Stimulated activated CD4-positive, alpha-beta T cell treated with anti-CD3 and anti-CD28 coated beads, TNF-alpha, amount 100 ng/mL, for 48 hours (primary cell): ENCODE results near the gene SUCO.

Experiments used
- DNase-seq, 3 donors: peaks; one replicate each; pipeline ENCODE4 v3.0.0-alpha.2; 2020; ENCODE audit warnings: low read depth in 3 of 3

SUCO gene

DNA sequence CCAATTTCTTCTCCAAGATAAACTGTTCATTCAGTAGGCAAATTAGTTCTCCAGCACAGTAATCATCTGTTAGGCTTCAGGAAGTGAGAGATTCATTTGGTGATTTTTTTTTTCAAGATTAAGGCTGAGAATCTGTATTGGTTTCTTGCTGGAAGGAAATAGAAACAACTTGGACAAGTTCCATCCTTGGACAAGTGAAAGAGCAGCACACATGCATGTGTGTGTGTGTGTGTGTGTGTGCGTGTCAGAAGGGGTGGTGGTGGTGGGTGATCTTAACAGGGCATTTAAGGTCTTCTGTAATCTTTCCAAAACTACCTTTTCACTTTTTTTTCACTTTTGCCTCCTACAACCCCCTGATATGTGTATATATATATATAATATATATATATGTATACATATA, 15.9 kb upstream of the SUCO start:
- no peak for DNase-seq

DNA sequence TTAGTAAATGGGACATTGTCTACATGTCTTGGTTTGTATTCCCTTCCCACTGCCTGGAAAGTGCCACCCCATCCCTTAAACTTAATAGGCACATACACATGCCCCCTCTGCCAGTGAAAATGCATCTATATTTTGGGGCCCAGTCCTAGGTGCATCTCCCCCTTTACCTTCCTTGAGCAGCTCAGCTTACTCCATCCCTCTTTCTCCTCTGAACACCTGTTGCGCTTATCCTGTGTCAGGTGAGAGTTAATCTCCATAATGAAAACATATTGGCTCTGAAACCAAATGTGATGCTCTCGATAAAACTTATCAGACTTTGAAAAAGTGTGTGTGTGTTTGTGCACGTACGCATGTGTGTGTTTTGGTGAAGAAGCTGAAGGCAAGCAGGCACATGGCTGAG, 15.4 kb upstream of the SUCO start:
- no peak for DNase-seq

- DNase-seq: no peak
Observed at GRCh38 chr1:172529304-172529703, 3.6 kb upstream of the SUCO start.

GRCh38 chr1:172530000-172530399, 3.0 kb upstream of the SUCO start:
- DNase-seq: no peak

DNA sequence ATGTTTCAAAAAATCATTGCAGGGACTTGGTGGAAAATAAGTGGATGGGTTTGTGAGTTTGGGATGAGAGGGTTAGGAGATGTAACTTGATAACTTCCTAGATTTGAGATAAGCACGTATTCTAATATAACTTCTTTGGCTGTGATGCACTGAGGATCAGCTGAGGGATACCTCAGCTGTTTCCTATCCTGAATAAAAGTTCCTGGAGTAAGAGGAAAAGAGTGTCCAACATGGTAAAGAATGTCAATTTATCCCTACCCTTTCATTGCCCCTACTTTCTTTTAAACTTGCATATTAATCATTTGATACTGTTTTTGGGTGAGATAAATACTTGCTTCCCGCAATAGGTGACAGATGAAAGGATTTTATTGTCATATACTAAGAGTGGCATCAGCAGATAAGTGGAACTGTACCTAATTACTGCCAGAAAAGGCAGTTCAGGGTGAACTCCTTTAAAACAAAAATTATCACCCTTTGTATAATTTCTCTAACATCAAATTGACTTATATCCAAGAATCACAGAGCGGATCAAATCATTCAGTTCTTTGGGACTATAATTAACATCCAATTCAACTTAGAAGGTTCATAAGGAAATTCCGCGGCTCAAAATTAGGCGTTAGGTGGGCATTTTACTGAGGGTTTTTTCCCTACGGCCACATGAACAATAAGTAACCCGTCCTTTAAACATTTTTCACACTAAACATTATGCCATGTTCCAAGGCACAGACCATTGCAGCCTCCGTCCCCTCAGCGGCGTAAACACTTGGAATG, 1.4 kb upstream of the SUCO start:
- no peak for DNase-seq

GRCh38 chr1:172532183-172532699, 709 bp upstream of the SUCO start:
- DNase-seq: peak; percentile 75 to 79 (median 78)

- peak; percentile 10 to 27 (median 12) for DNase-seq
Observed at GRCh38 chr1:172533513-172534151, 682 bp downstream of the SUCO start.

- no peak for DNase-seq
Observed at GRCh38 chr1:172536256-172536655, 3.3 kb downstream of the SUCO start.

DNA sequence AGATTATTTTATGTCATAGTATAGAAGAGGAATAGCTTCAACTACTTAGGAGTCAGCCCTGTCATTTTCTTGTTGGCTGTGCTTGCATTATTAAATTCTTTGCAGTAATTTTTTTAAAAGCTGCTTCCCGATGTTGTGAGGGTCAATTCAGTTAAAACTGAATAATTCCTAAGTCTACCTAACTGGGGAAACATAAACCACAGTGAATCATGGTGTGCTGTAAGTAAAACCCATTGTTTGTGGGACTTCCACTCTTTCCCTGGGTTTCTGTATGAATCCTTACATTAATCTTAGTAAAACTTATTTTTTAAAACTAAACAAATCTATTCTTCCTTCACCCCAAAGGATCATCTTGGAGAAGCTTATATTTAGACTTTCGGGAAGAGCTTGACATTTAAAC, 4.4 kb downstream of the SUCO start:
- no peak for DNase-seq

DNA sequence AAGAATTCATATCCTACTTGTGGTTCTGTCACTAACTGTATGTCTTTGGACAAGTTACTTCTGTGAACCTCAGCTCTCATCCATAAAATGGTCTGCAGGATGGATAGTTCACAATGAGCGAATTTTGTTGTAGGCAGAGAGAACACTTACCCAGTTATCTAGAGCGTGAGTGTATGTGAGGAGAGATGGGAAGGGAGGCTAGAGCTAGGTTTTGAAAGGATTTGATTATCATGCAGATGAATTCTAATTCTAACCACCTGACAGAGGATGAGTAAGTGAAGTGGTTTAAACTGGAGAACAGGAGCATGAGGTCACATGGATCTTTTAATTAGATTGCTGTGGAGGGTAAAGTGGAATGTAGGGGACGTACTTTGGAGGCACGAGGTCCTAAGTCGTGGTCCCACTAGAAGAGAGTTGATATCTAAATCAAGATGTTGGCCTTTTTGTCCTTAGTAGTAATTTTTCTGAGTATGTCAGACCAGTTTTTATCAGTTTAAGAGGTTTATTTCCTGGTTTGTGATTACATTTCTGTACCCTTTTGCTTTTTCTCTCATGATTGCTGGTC, 5.0 kb downstream of the SUCO start:
- DNase-seq: no peak

DNA sequence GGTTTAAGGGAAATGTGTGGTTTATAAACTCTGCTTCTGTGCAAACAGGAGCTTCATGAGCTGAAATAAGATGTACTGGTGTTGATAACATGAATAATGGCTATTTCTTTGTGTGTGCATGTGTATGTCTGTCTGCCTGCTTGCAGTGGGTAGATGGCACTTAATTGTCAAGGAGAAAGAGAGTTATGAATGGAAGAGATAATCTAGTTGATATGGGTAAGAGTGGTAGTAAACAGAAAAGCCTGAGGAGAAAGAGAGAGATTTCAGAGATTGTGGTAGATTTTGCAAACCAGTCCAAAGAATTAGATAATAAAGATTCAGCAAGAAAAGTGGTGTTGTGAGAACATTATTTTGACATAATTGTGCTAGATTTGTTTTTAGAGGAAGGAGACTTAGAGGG, 7.7 kb downstream of the SUCO start:
- DNase-seq: no peak

DNA sequence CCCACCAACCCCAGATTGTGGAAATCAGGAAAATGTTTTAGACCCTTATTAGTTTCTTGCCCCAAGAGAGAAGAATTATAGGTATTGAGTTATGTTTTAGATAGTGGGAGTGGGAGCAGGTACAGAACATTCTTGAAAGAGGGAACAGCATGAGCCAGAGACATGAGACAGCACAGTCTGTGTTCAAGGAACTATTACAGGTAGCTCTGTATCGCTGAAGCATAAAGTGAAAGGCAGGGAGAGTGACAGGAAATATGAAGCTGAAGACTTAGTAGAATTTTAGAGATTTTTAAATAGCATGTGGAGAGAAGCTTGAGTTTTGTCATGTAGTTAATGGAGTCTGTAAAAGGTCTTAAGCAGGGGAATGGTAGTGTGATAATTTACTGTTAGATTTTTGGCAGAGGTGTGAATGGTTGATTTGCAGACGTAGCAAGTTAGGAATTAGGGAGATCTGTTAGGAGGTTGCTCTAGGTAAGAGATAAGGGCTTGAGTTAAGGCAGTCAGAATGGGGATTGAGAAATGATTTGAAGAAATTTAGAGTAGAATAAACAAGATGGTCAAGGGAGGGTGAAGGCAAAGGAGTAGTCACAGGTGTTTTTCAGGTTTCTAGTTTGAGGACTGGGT, 11.6 kb downstream of the SUCO start:
- DNase-seq: no peak

- DNase-seq: no peak
Observed at GRCh38 chr1:172545396-172546004, 12.6 kb downstream of the SUCO start.

DNA sequence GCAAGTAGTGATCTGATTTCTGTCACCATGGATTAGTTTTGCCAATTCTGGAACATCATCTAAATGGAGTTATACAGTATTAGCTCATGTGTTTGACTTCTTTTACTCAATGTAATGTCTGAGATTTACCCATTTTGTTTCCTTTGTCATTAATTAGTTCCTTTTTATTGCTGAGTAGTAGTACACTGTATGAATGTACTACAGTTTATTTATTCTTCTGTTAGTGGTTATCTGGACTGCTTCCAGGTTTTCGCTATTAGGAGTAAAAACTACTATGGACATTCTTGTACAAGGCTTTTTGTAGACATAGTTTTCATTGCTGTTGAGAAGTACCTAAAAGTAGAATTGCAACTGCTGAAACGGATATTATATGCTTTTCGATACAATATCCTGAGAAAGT, 14.1 kb downstream of the SUCO start:
- DNase-seq: no peak

DNA sequence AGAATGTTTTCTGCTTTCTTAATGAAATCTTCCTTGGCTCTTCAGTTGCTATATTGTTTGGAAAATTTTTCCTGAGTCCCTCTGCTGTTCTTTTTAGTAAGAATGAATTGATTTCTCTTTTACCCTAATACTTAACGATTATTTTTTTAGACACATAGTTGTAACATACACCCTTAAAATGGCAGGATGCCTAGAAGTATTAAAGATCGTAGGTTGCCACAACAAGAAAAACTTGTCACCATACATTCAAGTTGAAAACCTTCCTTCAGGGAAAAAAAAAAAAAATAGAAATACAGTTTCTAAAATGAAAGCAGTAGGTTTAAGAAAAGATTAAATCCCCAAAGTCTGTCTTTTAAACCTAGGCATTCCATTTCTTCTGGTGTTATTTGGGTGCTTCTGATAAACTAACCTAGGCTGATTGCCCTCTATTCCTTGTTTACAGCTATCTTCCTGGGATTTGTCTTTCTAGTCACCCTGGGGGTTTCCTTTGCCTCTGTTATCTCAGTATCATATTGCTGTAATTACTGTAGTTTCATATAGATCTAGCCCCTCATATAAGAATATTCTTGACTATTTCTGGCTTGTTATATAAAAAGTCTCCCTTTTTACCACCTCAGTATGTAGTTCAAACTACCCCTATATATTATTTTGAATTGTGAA, 16.8 kb downstream of the SUCO start:
- no peak for DNase-seq

DNA sequence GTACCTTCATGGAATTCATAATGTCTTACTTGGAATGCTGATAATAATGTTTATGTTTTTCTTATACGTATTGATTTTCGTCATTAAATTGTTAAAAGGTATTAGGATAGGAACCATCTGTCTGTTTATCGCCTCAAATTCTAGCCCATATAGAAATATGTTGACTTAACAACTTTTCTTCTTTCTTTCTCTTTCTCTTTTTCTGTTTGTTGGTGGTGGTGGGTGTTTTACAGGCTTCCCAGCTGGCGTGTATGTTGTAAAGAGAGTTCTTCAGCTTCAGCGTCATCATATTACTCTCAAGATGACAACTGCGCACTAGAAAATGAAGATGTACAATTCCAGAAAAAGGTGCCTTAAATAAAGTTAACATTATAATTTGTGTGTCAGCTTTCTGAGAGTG, 18.3 kb downstream of the SUCO start:
- no peak for DNase-seq

- no peak for DNase-seq
Observed at GRCh38 chr1:172554915-172555314, 22.0 kb downstream of the SUCO start.

GRCh38 chr1:172556461-172556860, 23.5 kb downstream of the SUCO start:
- DNase-seq: no peak

- DNase-seq: no peak
Observed at GRCh38 chr1:172557270-172557669, 24.3 kb downstream of the SUCO start.

- no peak for DNase-seq
Observed at GRCh38 chr1:172559572-172560210, 26.7 kb downstream of the SUCO start.

DNA sequence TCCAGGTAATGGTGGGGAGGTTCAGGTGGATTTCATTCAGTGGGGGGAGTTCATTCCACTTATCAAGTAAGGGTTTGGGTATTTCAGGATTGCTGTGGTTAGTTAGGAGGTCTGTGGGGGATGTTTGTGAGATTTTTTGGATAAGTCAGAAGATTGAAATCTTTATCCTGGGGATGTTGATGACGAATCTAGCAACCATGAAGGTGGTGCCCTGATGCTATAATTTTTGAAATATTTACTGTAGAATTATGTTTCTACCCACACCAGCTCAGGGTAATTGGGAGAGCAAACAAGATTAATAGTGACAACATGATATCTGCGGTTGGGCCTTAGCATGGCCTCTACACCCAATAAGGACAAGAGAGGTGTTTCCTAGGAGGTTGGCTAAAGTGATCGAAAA, 28.3 kb downstream of the SUCO start:
- DNase-seq: no peak
